ENCODE results near the gene PRSS50. TPM values are rescaled to one million over a fixed set of nuclear protein-coding genes. Genes with fewer than 3 reads are reported as not detected.

Gene PRSS50
- total RNA-seq, 1 donor from 2014 or later: not detected

DNA sequence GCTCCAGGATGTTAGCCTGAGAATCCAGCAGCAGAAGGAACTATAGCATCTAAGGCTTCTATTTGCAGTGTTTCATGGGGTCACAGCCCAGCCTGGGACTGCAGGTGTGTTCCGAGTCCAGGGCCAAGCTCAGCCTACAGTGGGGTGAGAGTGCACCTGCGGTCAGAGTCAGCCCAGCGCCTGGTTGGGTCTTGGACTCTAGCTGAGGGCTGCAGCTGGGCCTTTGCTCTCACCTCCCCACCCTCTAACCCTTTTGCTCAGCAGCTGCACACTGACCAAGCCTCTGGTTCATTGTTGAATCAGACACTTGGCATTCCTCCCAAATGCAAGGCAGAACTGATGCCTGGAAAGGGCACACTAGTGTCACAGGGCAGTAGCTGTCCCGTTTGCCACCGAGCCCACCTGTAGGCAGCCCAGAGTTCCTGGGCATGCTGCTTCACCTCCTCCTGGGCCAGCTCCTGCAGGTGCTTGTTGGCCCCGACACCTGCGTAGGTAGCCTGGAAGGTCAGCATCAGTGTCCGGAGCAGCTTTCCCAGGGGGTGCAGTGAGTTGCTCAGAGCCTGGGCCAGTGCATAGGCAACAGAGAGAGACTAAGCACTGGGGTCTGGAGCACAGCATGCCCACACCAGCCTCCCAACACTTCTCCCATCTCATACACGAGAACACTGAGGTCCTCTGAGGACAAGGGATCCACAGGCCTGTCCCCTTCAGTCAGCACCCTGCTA, 41.7 kb downstream of the PRSS50 start:
- no peaks in the 10 kb centered on the region for H3K27me3 ChIP-seq (ENCODE audit: control insufficient read depth, insufficient read depth, low read length)
- no peak overlapping the region for H3K4me3 ChIP-seq (ENCODE audit: low read depth, low read length)
- DNase-seq (ENCODE audit: low read depth) (no peak), FAIRE-seq (no peak)
- peaks cover 88% of the 10 kb centered on the region for H3K36me3 ChIP-seq (ENCODE audit: control insufficient read depth, insufficient read depth, low read length)
- TF ChIP-seq CTCF (IDR thresholded peaks at IDR 0.05; ENCODE audit: insufficient read depth, low read length, severe bottlenecking): no peak

DNA sequence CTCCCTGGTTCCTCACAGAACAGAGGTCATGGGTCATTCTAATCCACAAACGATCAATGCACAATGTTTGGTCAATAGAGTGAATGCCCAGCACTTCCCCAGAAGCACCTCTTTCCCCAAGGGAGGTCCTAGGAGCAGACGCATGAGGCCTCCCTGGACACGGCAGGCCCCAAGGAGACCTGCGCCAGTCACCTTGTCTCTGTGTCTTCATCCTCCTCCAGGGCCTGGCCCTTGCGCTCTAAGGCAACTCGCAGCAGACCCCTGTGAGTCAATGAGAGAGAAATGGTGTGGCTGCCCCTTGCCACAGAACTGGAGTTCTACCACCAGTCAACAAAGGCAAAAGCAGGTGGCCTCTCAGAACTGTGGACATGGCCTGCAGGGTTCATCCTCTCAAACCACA, 42.2 kb downstream of the PRSS50 start:
- TF ChIP-seq CTCF (IDR thresholded peaks at IDR 0.05; ENCODE audit: insufficient read depth, low read length, severe bottlenecking): no peak
- Histone ChIP-seq H3K4me3 (ENCODE audit: low read depth, low read length) (no peak overlapping the region), H3K27me3 (ENCODE audit: control insufficient read depth, insufficient read depth, low read length) (no peaks in the 10 kb centered on the region), H3K36me3 (ENCODE audit: control insufficient read depth, insufficient read depth, low read length) (peaks cover 86% of the 10 kb centered on the region)
- DNase-seq (ENCODE audit: low read depth) (no peak), FAIRE-seq (no peak)

DNA sequence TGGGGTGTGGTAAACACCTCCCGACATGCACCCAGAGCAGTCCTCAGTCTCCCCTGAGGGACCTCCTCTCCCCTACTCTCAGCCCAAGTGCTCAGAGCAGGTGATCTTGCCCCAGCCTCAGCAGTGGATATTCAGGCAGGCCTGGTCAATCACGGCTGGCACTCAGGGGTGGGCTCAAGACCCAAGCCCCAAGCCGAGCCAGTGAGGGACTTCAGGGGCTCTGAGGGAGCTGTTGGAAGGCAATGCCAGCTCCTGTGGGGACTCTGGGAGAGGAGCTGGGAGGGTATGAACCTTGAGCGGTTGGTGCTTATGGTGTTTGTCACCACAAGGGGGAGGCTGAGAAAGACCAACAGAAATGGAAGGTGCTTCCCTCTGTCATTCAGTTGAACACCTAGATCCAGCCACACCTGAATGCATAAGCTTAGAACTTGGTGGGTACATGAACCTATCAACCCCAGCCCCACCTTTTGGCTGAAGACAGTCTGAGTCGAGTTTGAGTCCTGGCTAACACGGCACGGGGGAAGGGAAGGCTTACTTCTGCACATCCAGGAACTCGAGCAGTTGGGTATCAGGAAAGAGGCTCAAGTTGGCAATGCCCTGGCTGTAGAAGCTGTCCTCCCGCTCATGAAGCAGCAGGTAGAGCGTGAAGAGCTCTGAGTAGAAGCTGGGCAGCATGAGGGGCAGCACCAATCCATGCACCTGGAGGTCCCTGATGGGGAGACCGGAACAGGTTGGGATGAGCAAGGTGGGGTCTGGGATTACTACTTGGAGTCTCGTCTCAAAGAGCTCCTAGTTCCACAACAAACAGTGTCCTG, 43.4 kb downstream of the PRSS50 start:
- DNase-seq (ENCODE audit: low read depth) (no peak), FAIRE-seq (peak; percentile 81)
- Histone ChIP-seq H3K27me3 (ENCODE audit: control insufficient read depth, insufficient read depth, low read length) (no peaks in the 10 kb centered on the region), H3K36me3 (ENCODE audit: control insufficient read depth, insufficient read depth, low read length) (peaks cover 76% of the 10 kb centered on the region), H3K4me3 (ENCODE audit: low read depth, low read length) (no peak overlapping the region)
- TF ChIP-seq CTCF (IDR thresholded peaks at IDR 0.05; ENCODE audit: insufficient read depth, low read length, severe bottlenecking): peak; percentile 38

- Histone ChIP-seq H3K36me3 (ENCODE audit: control insufficient read depth, insufficient read depth, low read length) (peaks cover 68% of the 10 kb centered on the region), H3K27me3 (ENCODE audit: control insufficient read depth, insufficient read depth, low read length) (no peaks in the 10 kb centered on the region), H3K4me3 (ENCODE audit: low read depth, low read length) (no peak overlapping the region)
- no peak for TF ChIP-seq CTCF (IDR thresholded peaks at IDR 0.05; ENCODE audit: insufficient read depth, low read length, severe bottlenecking)
- DNase-seq (ENCODE audit: low read depth): no peak
- no peak for FAIRE-seq
Measured at GRCh38 chr3:46673151-46674030, 44.3 kb downstream of the PRSS50 start.

DNA sequence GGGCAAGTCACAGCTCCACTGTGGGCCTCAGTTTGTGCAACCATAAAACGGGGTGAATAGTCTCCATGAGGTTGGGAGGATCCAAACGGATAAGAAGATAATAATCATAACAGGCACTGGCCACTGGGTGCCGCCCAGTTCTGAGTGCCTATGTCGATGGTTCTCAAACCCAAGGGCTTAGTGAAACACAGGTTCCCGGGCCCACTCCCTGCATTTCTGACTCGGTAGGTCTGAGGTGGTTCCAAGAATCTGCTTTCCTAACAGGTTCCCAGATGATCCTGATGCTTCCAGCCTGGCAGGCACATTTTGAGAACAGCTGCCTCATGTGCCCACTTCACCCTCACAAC, 45.3 kb downstream of the PRSS50 start:
- Histone ChIP-seq H3K27me3 (ENCODE audit: control insufficient read depth, insufficient read depth, low read length) (no peaks in the 10 kb centered on the region), H3K4me3 (ENCODE audit: low read depth, low read length) (no peak overlapping the region), H3K36me3 (ENCODE audit: control insufficient read depth, insufficient read depth, low read length) (peaks cover 61% of the 10 kb centered on the region)
- DNase-seq (ENCODE audit: low read depth) (no peak), FAIRE-seq (no peak)
- TF ChIP-seq CTCF (IDR thresholded peaks at IDR 0.05; ENCODE audit: insufficient read depth, low read length, severe bottlenecking): no peak
